IPS-20b (cell line): ENCODE measurements around the gene PLEKHM2.

Source experiments
- H3K27ac ChIP-seq: one replicate; pipeline ENCODE4 v1.5.1; 2013; ENCODE audit warnings: low read length
- H3K27me3 ChIP-seq: 2 replicates; pipeline ENCODE4 v1.6.1; 2013; ENCODE audit warnings: mild to moderate bottlenecking, low read length, inconsistent platforms; ENCODE audit not compliant: insufficient read depth
- H3K36me3 ChIP-seq: 2 replicates; pipeline ENCODE4 v1.6.1; 2013; ENCODE audit warnings: low read depth, mild to moderate bottlenecking, inconsistent platforms, low read length, moderate library complexity; ENCODE audit not compliant: insufficient read depth
- H3K4me1 ChIP-seq: 2 replicates; pipeline ENCODE4 v1.6.1; 2013; ENCODE audit warnings: mild to moderate bottlenecking, control low read depth, inconsistent platforms, low read length, moderate library complexity; ENCODE audit not compliant: insufficient read depth
- H3K4me3 ChIP-seq: 2 replicates; pipeline ENCODE4 v1.5.1; 2013; ENCODE audit warnings: mild to moderate bottlenecking, low read length, inconsistent platforms
- H3K9ac ChIP-seq: 2 replicates; pipeline ENCODE4 v1.6.1; 2013; ENCODE audit warnings: low read depth, mild to moderate bottlenecking, inconsistent platforms, low read length, moderate library complexity
- H3K9me3 ChIP-seq: 2 replicates; pipeline ENCODE4 v1.6.1; 2013; ENCODE audit warnings: mild to moderate bottlenecking, low read depth, low read length, inconsistent platforms; ENCODE audit not compliant: insufficient read depth

Gene PLEKHM2

DNA sequence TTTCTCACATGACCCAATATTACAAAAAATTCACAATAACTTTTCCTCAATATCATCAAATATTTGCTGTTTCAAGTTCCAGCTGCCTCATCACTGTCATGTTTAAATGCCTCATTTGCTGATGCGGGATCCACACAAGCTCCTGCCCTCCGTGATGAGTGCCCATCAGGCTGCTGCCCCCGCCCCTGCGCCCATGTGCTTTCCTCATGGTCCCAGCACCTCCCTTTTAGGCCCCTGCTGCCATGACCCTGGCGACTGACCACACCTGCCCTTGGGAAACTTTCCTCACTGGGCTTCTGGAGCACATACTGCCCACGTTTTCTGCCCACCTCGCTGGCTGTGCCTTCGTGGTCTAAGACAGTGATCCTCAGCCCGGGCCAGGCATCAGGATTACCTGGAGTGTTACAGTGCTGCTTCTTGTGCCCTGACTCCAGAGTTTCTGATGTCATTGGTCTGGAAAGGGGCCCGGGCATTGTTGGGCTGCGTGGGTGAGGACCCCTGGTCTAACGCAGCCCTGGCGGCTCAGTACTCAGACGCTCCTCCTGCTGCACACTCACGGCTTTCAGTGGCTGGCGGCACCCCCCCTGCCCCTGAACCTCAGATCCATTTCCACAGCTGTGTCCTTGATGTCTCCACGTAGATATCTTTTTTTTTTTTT, 20.5 kb downstream of the PLEKHM2 start:
- Histone ChIP-seq H3K4me1 (no peaks in the 10 kb centered on the region), H3K9ac (no peak overlapping the region)

DNA sequence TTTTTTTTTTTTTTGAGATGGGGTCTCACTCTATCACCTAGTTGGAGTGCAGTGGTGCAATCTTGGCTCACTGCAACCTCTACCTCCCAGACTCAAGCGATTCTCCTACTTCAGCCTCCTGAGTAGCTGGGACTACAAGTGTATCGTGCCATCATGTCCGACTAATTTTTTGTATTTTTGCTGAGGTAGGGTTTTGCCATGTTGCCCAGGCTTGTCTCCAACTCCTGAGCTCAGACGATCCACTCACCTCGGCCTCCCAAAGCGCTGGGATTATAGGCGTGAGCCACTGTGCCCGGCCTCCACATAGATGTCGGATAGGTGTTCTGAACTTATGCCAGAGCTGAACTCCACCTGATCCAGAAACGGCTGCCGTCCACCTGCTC, 21.1 kb downstream of the PLEKHM2 start:
- H3K36me3 ChIP-seq: no peaks in the 10 kb centered on the region
- no peak overlapping the region for H3K27ac ChIP-seq
- H3K27me3 ChIP-seq: no peaks in the 10 kb centered on the region
- H3K4me3 ChIP-seq: no peak overlapping the region
- no peaks in the 10 kb centered on the region for H3K9me3 ChIP-seq
- H3K4me1 ChIP-seq: no peaks in the 10 kb centered on the region
- H3K9ac ChIP-seq: no peak overlapping the region

More for the DNA sequence above, 20.5 kb downstream of the PLEKHM2 start:
- H3K36me3 ChIP-seq: no peaks in the 10 kb centered on the region
- H3K27ac ChIP-seq: no peak overlapping the region
- no peaks in the 10 kb centered on the region for H3K27me3 ChIP-seq
- H3K4me3 ChIP-seq: no peak overlapping the region
- H3K9me3 ChIP-seq: no peaks in the 10 kb centered on the region

DNA sequence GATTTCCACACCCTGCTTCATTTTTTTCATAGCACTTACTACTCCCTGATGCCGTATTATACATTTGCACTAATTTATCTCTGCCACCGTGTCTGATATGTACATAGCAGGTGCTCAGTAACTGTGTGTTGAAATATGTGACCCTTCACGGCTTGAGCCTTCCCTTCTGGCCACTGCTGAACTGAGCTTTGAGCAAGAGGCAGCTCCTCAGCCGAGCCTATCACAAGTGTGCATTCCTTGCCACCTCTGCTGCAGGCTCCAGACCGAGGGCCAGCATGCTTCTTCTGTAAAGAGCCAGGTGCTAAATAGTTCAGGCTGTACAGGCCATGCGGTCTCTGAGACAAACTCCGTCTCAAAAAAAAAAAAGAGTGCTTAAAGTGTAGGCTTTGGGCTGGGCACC, 22.6 kb downstream of the PLEKHM2 start:
- Histone ChIP-seq H3K4me3 (no peak overlapping the region), H3K4me1 (no peaks in the 10 kb centered on the region), H3K9ac (no peak overlapping the region), H3K36me3 (no peaks in the 10 kb centered on the region), H3K27ac (no peak overlapping the region), H3K27me3 (no peaks in the 10 kb centered on the region), H3K9me3 (no peaks in the 10 kb centered on the region)

DNA sequence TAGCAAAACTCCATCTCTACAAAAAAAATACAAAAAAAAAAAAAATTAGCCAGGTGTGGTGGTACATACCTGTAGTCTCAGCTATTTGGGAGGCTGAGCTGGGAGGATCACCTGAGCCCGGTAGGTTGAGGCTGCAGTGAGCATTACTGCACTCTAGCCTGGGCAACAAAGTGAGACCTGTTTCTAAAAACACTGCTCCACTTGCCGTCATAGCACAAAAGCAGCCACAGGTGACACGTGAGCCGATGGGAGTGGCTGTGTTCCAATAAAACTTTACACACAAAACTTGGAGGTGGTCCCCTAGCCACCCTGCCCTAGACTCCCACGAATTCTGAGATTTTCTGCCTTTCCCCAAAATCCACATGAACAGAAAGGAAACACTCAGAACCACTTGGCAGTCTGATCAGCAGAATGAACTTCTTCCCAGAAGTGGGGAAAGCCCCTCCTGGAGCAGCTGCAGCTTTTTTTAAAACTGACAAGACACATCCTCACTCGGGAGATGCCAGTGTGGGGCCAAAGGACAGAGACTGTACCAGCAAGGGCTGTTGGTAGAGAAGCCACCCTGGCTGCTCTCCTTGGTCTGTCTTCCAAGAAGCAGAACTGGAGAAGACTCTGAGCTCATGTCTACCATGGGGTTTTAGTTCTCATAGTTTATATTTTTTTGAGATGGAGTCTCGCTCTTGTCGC, 23.3 kb downstream of the PLEKHM2 start:
- Histone ChIP-seq H3K9me3 (no peaks in the 10 kb centered on the region), H3K4me3 (no peak overlapping the region), H3K27ac (no peak overlapping the region), H3K36me3 (no peaks in the 10 kb centered on the region), H3K27me3 (no peaks in the 10 kb centered on the region), H3K4me1 (no peaks in the 10 kb centered on the region), H3K9ac (no peak overlapping the region)

DNA sequence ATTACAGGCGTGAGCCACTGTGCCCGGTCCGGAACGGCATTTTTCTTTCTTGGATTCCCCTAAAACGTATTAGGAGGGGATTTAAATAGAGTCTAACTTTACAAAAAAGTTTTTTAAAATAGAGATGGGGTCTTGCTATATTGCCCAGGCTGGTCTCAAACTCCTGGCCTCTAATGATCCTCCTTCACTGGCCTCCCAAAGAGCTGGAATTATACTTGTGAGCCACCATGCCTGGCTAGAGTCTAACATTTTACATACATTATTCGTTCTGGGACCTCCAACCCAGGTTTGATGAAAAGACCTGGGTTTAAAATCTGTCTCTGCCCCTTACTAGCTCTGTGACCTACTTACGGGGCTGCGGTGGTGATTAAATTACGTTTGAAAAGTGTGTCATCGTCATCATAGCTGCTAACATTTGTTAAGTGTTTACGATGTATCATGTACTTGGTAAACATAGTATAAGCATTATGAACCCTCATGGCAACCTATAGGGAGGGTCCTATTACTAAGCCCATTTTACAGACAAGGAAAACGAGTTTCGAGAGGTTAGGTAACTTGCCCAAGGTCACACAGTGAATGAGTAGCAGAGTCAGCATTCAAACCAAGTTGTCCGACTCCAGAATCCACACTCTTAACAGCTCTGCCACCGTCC, 24.5 kb downstream of the PLEKHM2 start:
- no peak overlapping the region for H3K4me3 ChIP-seq
- no peaks in the 10 kb centered on the region for H3K9me3 ChIP-seq
- no peaks in the 10 kb centered on the region for H3K4me1 ChIP-seq

DNA sequence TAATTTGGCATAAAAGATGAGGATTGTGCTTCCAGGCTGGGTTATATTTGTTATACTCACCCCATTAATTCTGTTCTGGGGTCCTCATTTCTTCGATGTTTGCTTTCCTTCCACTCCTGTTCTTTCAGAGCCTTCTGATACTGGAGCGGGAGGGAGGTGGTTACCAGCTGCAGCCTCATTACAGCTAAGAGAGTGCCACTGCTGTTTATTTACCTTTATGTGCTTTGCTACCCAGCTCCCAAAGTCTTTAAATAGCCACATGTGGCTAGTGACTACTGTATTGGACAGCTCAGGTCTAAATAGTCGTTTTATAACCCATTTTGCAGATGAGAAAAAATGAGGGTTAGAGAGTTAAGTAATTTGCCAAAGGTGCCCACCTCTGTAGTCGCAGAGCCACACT, 25.1 kb downstream of the PLEKHM2 start:
- no peaks in the 10 kb centered on the region for H3K4me1 ChIP-seq
- H3K27ac ChIP-seq: no peak overlapping the region
- no peaks in the 10 kb centered on the region for H3K9me3 ChIP-seq
- H3K4me3 ChIP-seq: no peak overlapping the region
- no peaks in the 10 kb centered on the region for H3K27me3 ChIP-seq
- no peaks in the 10 kb centered on the region for H3K36me3 ChIP-seq
- H3K9ac ChIP-seq: no peak overlapping the region

More for the DNA sequence above, 24.5 kb downstream of the PLEKHM2 start:
- Histone ChIP-seq H3K9ac (no peak overlapping the region), H3K27me3 (no peaks in the 10 kb centered on the region), H3K27ac (no peak overlapping the region), H3K36me3 (no peaks in the 10 kb centered on the region)

DNA sequence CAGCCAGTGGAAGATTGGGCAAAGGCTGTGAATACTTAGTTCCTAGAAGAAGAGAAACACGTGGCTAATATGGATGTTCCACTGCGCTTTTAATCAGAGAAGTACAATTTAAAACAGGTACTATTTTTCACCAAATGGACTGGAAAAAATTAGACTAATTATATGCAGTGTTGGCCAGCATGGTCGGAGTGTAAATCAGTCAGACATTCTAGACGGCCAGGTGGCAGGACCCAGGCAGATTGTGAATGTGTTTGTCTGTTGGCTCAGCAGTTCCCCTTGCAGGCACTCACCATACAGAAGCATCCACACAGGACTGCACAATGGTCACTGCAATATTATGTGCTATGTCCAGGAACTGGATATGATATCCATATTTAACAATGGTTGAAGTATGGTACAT, 28.0 kb downstream of the PLEKHM2 start:
- Histone ChIP-seq H3K27ac (no peak overlapping the region), H3K9ac (no peak overlapping the region), H3K36me3 (peaks cover 14% of the 10 kb centered on the region), H3K27me3 (no peaks in the 10 kb centered on the region), H3K4me3 (no peak overlapping the region), H3K4me1 (no peaks in the 10 kb centered on the region), H3K9me3 (no peaks in the 10 kb centered on the region)

DNA sequence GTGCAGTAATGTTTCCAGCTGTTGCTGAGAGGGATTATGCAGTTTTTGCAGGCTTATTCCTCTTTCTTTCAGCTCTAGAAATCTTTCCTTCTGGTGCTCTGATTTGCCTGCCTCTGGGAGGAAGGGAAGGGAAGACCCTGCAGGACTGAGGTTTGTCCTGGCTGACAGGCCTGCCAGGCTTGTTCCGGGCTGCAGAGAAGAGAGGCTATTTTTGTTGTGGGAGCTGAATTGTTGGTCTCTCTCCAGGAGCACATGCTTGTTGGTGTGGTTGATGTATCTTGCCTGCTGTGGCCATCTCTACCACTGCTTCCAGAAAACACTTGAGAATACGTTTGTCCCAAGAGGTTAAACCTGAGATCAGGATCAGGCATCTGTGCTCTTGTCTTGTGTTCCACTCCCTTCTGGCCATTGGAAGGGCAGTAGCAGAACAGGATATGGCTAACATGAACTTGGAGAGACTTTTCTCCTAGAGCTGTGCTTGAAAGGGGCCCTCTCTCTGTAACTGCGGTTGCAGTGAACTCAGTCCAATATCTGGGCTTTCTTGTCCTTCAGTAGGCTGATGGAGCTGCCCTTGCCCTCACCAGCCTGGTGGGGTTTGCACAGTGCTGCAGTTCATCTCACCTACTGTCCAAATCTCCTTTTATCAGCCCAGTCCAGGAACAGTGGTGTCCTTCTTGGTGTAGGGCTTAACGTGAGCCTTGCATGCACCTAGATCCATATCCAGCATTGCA, 30.5 kb downstream of the PLEKHM2 start:
- Histone ChIP-seq H3K9ac (no peak overlapping the region), H3K4me1 (no peaks in the 10 kb centered on the region)

DNA sequence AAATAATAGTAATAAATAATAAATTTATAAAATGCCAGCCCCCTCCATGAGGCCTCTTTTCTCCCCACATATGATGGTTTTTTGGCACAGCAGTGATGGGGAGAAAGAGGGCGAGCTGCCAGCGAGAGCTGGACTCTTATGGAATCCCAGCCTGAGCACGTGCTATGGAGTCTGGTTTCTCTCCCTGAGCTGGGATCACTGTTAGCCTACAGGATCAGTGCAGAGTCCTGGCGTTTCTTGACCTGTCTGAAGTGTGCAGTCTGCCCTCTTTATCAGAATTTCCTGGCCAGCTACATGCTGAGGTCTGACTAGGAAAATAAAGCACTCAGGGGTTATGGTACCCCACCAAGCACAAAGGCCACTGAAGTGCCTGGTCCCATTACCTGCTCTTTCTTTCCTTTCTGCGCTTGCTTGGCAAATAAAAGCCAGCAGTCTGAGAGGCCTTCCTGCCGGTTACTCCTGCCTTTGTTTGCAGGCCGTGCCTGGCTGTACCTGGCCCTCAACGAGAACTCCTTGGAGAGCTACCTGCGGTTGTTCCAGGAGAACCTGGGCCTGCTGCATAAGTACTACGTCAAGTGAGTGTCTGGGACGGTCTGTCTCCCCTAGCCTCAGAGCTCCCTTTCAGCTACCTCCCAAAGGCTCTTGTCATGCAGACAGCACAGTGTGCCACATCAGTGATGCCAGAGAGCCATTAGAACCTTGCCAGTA, 33.5 kb downstream of the PLEKHM2 start:
- H3K36me3 ChIP-seq: peaks cover 53% of the 10 kb centered on the region
- H3K4me1 ChIP-seq: no peaks in the 10 kb centered on the region
- no peaks in the 10 kb centered on the region for H3K9me3 ChIP-seq
- no peak overlapping the region for H3K9ac ChIP-seq
- no peak overlapping the region for H3K4me3 ChIP-seq
- H3K27ac ChIP-seq: no peak overlapping the region
- H3K27me3 ChIP-seq: no peaks in the 10 kb centered on the region

More for the DNA sequence above, 30.5 kb downstream of the PLEKHM2 start:
- peaks cover 32% of the 10 kb centered on the region for H3K36me3 ChIP-seq
- no peak overlapping the region for H3K4me3 ChIP-seq
- no peak overlapping the region for H3K27ac ChIP-seq
- H3K27me3 ChIP-seq: no peaks in the 10 kb centered on the region
- no peaks in the 10 kb centered on the region for H3K9me3 ChIP-seq

DNA sequence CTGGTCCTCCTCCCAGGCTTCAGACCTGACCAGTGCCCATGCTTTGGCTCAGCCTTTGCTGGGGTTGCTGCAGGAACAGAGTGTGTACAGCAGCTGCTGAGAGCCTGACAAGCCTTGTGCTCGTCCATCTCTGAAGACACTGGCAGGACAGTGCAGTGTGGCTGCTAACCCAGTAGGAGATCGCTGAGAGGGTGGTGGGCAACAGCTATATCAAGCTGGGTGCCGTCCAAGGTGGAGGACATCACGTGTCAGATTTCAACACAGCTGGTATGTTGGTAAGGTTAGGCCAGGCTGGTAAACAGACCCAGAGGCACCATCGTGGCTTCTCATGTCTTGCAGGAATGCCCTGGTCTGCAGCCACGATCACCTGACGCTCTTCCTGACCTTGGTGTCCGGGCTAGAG, 34.1 kb downstream of the PLEKHM2 start:
- H3K9me3 ChIP-seq: no peaks in the 10 kb centered on the region
- no peaks in the 10 kb centered on the region for H3K27me3 ChIP-seq
- no peak overlapping the region for H3K9ac ChIP-seq
- H3K4me3 ChIP-seq: no peak overlapping the region
- H3K36me3 ChIP-seq: peaks cover 58% of the 10 kb centered on the region
- H3K27ac ChIP-seq: no peak overlapping the region
- H3K4me1 ChIP-seq: no peaks in the 10 kb centered on the region

DNA sequence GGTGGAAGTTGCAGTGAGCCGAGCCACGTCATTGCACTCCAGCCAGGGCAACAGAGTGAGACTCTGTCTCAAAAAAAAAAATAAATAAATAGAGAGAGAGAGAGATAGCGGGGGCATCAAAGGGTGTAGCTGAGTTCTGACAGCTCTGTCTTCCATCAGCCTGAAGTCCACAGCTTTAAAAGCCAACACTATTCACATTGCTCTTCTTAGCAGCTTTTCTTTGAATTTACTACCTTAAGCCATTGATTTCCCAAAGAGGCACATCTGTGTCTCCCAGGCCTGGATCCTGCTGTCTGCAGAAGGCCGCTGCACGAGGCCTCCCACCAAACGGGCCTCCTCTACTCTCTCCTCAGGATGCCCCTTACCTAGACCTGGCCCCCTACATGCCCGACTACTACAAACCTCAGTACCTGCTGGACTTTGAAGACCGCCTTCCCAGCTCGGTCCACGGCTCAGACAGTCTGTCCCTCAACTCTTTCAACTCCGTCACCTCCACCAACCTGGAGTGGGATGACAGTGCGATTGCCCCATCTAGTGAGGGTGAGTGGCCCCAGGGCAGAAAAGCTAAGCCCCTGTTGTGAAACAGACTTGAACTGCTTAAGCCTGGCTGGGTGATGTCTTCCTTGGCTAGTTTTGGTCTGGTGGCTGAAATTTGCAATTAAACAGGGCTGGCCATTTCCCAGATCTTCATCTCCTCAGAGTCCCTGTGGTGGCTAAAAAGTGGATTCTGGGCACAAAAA, 35.4 kb downstream of the PLEKHM2 start:
- Histone ChIP-seq H3K36me3 (peaks cover 58% of the 10 kb centered on the region), H3K9ac (no peak overlapping the region), H3K27me3 (no peaks in the 10 kb centered on the region), H3K9me3 (no peaks in the 10 kb centered on the region), H3K27ac (no peak overlapping the region), H3K4me1 (no peaks in the 10 kb centered on the region), H3K4me3 (no peak overlapping the region)
